GM12891 (cell line): ENCODE results near the gene CALML3.

Experiments used
- POLR2A ChIP-seq: IDR thresholded peaks from 2 replicates; pipeline ENCODE4 v1.6.1; 2011; ENCODE audit warnings: low read depth, low read length, control low read depth
- POLR2AphosphoS5 ChIP-seq: IDR thresholded peaks from 2 replicates; pipeline ENCODE4 v1.6.1; 2011; ENCODE audit warnings: low read depth, low read length, control low read depth

DNA sequence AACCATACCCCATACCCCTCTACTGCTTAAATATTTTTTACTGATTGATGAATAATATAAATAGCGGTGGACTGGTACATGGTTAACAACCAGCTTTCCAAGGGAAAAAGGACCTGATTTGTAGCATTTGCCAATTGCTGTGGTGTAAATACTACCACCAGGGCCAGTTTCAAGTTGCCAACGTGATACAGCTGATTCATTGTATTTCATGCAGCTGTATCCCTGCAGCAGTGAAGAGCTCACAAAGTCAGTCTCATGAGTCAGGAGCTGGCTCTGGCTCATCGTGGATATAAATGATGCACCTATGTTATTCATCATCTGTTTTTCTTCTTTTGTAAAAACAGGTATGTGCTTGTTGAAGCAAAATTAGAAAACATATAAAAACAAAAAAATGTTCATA lies 40.6 kb upstream of the CALML3 start:
- TF ChIP-seq POLR2A (no peak), POLR2AphosphoS5 (no peak)
